ENCODE results near the gene CES1.

- TF ChIP-seq, protein P1, sequence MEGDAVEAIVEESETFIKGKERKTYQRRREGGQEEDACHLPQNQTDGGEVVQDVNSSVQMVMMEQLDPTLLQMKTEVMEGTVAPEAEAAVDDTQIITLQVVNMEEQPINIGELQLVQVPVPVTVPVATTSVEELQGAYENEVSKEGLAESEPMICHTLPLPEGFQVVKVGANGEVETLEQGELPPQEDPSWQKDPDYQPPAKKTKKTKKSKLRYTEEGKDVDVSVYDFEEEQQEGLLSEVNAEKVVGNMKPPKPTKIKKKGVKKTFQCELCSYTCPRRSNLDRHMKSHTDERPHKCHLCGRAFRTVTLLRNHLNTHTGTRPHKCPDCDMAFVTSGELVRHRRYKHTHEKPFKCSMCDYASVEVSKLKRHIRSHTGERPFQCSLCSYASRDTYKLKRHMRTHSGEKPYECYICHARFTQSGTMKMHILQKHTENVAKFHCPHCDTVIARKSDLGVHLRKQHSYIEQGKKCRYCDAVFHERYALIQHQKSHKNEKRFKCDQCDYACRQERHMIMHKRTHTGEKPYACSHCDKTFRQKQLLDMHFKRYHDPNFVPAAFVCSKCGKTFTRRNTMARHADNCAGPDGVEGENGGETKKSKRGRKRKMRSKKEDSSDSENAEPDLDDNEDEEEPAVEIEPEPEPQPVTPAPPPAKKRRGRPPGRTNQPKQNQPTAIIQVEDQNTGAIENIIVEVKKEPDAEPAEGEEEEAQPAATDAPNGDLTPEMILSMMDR (IDR thresholded peaks at IDR 0.05), result no peak
- no peak for TF ChIP-seq EP300 (IDR thresholded peaks at IDR 0.05)
- no peak for TF ChIP-seq POLR2AphosphoS5 (IDR thresholded peaks at IDR 0.05)
- TF ChIP-seq POLR2A (IDR thresholded peaks at IDR 0.05; ENCODE audit: low read depth), result no peak
Measured at GRCh38 chr16:55809386-55809785, 23.5 kb downstream of the CES1 start.

All from esophagus muscularis mucosa (tissue), 4 donors.